ENCODE data around the gene HEG1. TPM values are rescaled to one million over a fixed set of nuclear protein-coding genes. Genes with fewer than 3 reads are reported as not detected.

HEG1 gene
- total and polyA plus RNA-seq, 8 donors = 2.3 to 56.9 (median 21.5) TPM

DNA sequence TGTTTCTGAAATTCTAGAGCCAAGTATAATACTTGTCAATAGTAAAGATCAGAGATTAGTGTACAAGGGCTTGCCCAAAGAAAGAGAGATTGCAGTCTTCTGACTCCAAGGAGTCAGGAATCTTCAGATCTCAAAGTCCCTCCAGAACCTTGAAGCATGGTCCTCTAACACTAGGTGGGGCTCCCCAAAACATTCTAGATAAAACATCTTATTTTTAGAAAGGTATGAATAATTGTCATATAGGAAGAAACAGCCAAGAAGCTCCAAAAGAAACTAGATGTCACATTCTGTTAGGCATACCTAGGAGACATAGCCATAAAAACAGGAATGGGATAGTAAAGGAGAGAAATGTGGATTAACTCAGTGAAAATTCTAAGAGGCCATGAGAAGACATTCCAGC is 132.0 kb downstream of the HEG1 start:
- no peaks in the 10 kb centered on the region for H3K27me3 ChIP-seq
- H3K4me3 ChIP-seq = no peak overlapping the region
- DNase-seq = no peak
- TF ChIP-seq EP300 (IDR thresholded peaks at IDR 0.05) (no peak), POLR2AphosphoS5 (IDR thresholded peaks at IDR 0.05) (no peak), POLR2A (IDR thresholded peaks at IDR 0.05) (no peak)
- TF ChIP-seq, protein P1, sequence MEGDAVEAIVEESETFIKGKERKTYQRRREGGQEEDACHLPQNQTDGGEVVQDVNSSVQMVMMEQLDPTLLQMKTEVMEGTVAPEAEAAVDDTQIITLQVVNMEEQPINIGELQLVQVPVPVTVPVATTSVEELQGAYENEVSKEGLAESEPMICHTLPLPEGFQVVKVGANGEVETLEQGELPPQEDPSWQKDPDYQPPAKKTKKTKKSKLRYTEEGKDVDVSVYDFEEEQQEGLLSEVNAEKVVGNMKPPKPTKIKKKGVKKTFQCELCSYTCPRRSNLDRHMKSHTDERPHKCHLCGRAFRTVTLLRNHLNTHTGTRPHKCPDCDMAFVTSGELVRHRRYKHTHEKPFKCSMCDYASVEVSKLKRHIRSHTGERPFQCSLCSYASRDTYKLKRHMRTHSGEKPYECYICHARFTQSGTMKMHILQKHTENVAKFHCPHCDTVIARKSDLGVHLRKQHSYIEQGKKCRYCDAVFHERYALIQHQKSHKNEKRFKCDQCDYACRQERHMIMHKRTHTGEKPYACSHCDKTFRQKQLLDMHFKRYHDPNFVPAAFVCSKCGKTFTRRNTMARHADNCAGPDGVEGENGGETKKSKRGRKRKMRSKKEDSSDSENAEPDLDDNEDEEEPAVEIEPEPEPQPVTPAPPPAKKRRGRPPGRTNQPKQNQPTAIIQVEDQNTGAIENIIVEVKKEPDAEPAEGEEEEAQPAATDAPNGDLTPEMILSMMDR (IDR thresholded peaks at IDR 0.05) = no peak
- H3K27ac ChIP-seq = no peak overlapping the region
- H3K4me1 ChIP-seq = peaks cover 0 to 6% (median 3%) of the 10 kb centered on the region in 4 donors
- intact Hi-C loops (cut with DNase I; ENCODE audit: low total_unique reads) = loop anchor here (10.0 kb wide), 1 partner anchor 511 kb away; no protein-coding TSS in a partner anchor
- H3K36me3 ChIP-seq = peaks cover 0 to 8% (median 0%) of the 10 kb centered on the region in 4 donors
- H3K9me3 ChIP-seq = no peaks in the 10 kb centered on the region

DNA sequence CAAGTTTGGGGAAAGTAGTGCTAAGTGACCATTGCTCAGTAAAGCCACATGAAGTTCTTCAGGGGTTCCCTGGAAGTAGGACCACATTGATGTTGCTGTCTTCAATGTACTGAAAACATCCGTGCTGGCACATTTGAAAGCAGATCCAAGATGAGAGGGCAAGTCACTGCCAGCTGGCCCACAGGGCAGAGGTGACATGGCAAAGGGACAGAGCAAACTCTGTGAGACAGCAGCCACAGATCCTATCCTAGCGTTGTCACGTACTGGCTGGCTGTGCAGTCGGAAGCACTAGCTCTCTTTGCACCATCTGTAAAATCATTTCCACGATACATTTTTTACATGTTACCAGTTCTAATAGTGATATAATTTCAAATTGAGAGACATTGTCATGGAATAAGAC is 135.1 kb downstream of the HEG1 start:
- Histone ChIP-seq H3K36me3 (peaks cover 0 to 8% (median 0%) of the 10 kb centered on the region in 4 donors), H3K4me1 (no peaks in the 10 kb centered on the region), H3K27me3 (no peaks in the 10 kb centered on the region), H3K4me3 (no peak overlapping the region), H3K9me3 (no peaks in the 10 kb centered on the region), H3K27ac (no peak overlapping the region)
- DNase-seq = no peak
- intact Hi-C loops (cut with DNase I; ENCODE audit: low total_unique reads) = loop anchor here (10.0 kb wide), 1 partner anchor 514 kb away; no protein-coding TSS in a partner anchor
- TF ChIP-seq, protein P1 (IDR thresholded peaks at IDR 0.05) = no peak
- no peak for TF ChIP-seq POLR2A (IDR thresholded peaks at IDR 0.05)
- TF ChIP-seq POLR2AphosphoS5 (IDR thresholded peaks at IDR 0.05) = no peak
- no peak for TF ChIP-seq EP300 (IDR thresholded peaks at IDR 0.05)
- WGBS, 5 donors = 85 to 94% (median 90%) methylated on average over 5 of the region's 5 CpGs

DNA sequence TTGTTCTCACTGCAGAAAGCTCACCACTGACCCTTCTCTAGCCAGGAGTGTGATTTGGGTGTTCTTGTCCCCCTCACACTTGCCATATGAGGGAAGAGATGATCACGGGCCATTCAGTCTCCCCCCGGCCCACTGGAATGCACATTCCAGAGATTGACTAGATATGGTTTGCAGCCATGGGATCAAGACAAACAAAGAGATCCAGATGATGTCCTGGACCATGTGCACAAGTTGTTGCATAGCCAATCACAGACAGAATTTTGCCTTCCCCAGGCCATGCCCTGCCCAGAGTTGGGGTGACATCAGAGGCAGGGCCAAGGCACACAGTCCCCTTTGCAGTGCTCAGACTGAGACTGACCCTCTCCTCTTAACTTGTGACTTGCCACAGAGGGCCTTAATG is 136.0 kb downstream of the HEG1 start:
- no peak for DNase-seq
- Histone ChIP-seq H3K9me3 (no peaks in the 10 kb centered on the region), H3K27ac (no peak overlapping the region), H3K4me3 (no peak overlapping the region), H3K4me1 (no peaks in the 10 kb centered on the region), H3K27me3 (no peaks in the 10 kb centered on the region), H3K36me3 (peaks cover 0 to 8% (median 0%) of the 10 kb centered on the region in 4 donors)
- intact Hi-C loops (cut with DNase I; ENCODE audit: low total_unique reads) = loop anchor here (10.0 kb wide), 1 partner anchor 515 kb away; no protein-coding TSS in a partner anchor
- WGBS, 5 donors = 43 to 70% (median 52%) methylated on average over 2 of the region's 2 CpGs
- TF ChIP-seq, protein P1 (IDR thresholded peaks at IDR 0.05) = no peak
- TF ChIP-seq EP300 (IDR thresholded peaks at IDR 0.05) (no peak), POLR2AphosphoS5 (IDR thresholded peaks at IDR 0.05) (no peak), POLR2A (IDR thresholded peaks at IDR 0.05) (no peak)

DNA sequence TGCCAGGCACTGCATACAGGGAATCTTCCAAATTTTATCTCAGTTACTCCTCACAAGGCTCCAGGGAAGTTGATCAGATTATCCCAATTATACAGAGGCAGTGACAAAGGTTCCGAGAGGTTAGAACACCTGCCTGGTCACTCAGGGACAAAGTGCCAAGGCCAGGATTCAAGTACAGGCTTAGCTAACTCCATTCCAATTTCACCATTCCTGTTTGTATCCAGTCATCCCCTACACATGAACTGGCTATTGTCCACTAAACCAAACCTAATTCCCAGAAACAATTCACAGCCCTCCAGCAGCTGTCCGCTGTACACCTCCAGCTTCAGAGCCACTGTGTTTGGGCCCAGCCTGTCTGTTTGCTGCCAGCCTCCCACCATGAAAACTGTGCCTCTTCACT is 137.3 kb downstream of the HEG1 start:
- intact Hi-C loops (cut with DNase I; ENCODE audit: low total_unique reads) = no loop called here
- Histone ChIP-seq H3K27me3 (no peaks in the 10 kb centered on the region), H3K4me1 (no peaks in the 10 kb centered on the region), H3K27ac (no peak overlapping the region), H3K36me3 (peaks cover 0 to 8% (median 0%) of the 10 kb centered on the region in 4 donors), H3K9me3 (no peaks in the 10 kb centered on the region), H3K4me3 (no peak overlapping the region)
- DNase-seq = no peak
- WGBS, 5 donors = 92 to 100% (median 97%) methylated on average over 2 of the region's 2 CpGs
- TF ChIP-seq EP300 (IDR thresholded peaks at IDR 0.05) = no peak
- TF ChIP-seq POLR2AphosphoS5 (IDR thresholded peaks at IDR 0.05) = no peak
- TF ChIP-seq, protein P1 (IDR thresholded peaks at IDR 0.05) = no peak
- TF ChIP-seq POLR2A (IDR thresholded peaks at IDR 0.05) = no peak

Measured in stomach (tissue), 9 donors.